ENCODE measurements around the gene FGD2.
A peak's percentile ranks its signal among the peaks of the same experiment; 100 is the strongest.

- TF ChIP-seq EP300 (IDR thresholded peaks at IDR 0.05; ENCODE audit: low read depth) (no peak), POLR2A (IDR thresholded peaks at IDR 0.05) (peak; percentile 78), POLR2AphosphoS5 (IDR thresholded peaks at IDR 0.05) (peak; percentile 90 to 97 (median 96))
- TF ChIP-seq, protein P1, sequence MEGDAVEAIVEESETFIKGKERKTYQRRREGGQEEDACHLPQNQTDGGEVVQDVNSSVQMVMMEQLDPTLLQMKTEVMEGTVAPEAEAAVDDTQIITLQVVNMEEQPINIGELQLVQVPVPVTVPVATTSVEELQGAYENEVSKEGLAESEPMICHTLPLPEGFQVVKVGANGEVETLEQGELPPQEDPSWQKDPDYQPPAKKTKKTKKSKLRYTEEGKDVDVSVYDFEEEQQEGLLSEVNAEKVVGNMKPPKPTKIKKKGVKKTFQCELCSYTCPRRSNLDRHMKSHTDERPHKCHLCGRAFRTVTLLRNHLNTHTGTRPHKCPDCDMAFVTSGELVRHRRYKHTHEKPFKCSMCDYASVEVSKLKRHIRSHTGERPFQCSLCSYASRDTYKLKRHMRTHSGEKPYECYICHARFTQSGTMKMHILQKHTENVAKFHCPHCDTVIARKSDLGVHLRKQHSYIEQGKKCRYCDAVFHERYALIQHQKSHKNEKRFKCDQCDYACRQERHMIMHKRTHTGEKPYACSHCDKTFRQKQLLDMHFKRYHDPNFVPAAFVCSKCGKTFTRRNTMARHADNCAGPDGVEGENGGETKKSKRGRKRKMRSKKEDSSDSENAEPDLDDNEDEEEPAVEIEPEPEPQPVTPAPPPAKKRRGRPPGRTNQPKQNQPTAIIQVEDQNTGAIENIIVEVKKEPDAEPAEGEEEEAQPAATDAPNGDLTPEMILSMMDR (IDR thresholded peaks at IDR 0.05): no peak
These were observed 19.4 kb upstream of the FGD2 start, which contains the start of gene MTCH1 for GRCh38 chr6:36985808-36986703.

All from transverse colon (tissue), 4 donors.